ENCODE measurements around the gene PRKAG2. TPM values are rescaled to one million over a fixed set of nuclear protein-coding genes. Genes with fewer than 3 reads are reported as not detected.
A peak's percentile ranks its signal among the peaks of the same experiment; 100 is the strongest.
"Not testable (repeated sequence)": the region's sequence is repeated elsewhere in the genome, so short reads cannot be mapped to it uniquely, and the experiment has no call there.

The PRKAG2 gene
- total and polyA plus RNA-seq, 10 donors = 15.8 to 50.9 (median 32.8) TPM

GRCh38 chr7:151585744-151586393 is 291.0 kb downstream of the PRKAG2 start:
- peaks cover 0 to 3% (median 0%) of the 10 kb centered on the region in 8 donors for H3K9me3 ChIP-seq
- no peak overlapping the region for H3K4me3 ChIP-seq
- H3K27ac ChIP-seq = peak overlapping the region in 1 of 8 donors; percentile 4
- no peak for DNase-seq
- H3K27me3 ChIP-seq (replicated peaks in 1 of 7) = no peaks in the 10 kb centered on the region
- peaks cover 0 to 38% (median 2%) of the 10 kb centered on the region in 6 donors for H3K36me3 ChIP-seq
- H3K4me1 ChIP-seq = peaks cover 0 to 29% (median 9%) of the 10 kb centered on the region in 6 donors
- 78 to 92% (median 89%) methylated on average over 17 to 18 of the region's 18 CpGs for WGBS, 5 donors
- intact Hi-C loops (cut with DNase I; ENCODE audit: low total_unique reads) = no loop called here
- peak in 1 of 3 donors; percentile 23 for TF ChIP-seq POLR2AphosphoS5 (IDR thresholded peaks at IDR 0.05)
- TF ChIP-seq CTCF (IDR thresholded peaks at IDR 0.05 in 8 of 11, conservative IDR thresholded peaks at IDR 0.05 in 3 of 11) = no peak
- no peak for TF ChIP-seq POLR2A (IDR thresholded peaks at IDR 0.05)

- peaks cover 0 to 26% (median 17%) of the 10 kb centered on the region in 8 donors for H3K9me3 ChIP-seq
- peaks cover 0 to 39% (median 2%) of the 10 kb centered on the region in 6 donors for H3K36me3 ChIP-seq
- no peaks in the 10 kb centered on the region for H3K27me3 ChIP-seq (replicated peaks in 1 of 7)
- 85 to 94% (median 92%) methylated on average over 8 of the region's 8 CpGs for WGBS, 5 donors
- no peak for DNase-seq
- intact Hi-C loops (cut with DNase I; ENCODE audit: low total_unique reads) = no loop called here
- H3K27ac ChIP-seq = no peak overlapping the region
- H3K4me3 ChIP-seq = no peak overlapping the region
- no peak for TF ChIP-seq POLR2A (IDR thresholded peaks at IDR 0.05)
- H3K4me1 ChIP-seq = peaks cover 0 to 13% (median 3%) of the 10 kb centered on the region in 6 donors
Observed at GRCh38 chr7:151581741-151582140, 295.2 kb downstream of the PRKAG2 start.

GRCh38 chr7:151579644-151580043 is 297.3 kb downstream of the PRKAG2 start:
- no peaks in the 10 kb centered on the region for H3K4me1 ChIP-seq
- TF ChIP-seq POLR2A (IDR thresholded peaks at IDR 0.05) = no peak
- TF ChIP-seq POLR2AphosphoS5 (IDR thresholded peaks at IDR 0.05) = no peak
- no peak for TF ChIP-seq CTCF (IDR thresholded peaks at IDR 0.05 in 8 of 11, conservative IDR thresholded peaks at IDR 0.05 in 3 of 11)
- no peak for DNase-seq
- intact Hi-C loops (cut with DNase I; ENCODE audit: low total_unique reads) = no loop called here
- H3K27ac ChIP-seq = no peak overlapping the region
- peaks cover 0 to 44% (median 2%) of the 10 kb centered on the region in 6 donors for H3K36me3 ChIP-seq
- 94 to 98% (median 96%) methylated on average over 2 of the region's 2 CpGs for WGBS, 5 donors
- peaks cover 0 to 26% (median 17%) of the 10 kb centered on the region in 8 donors for H3K9me3 ChIP-seq
- H3K4me3 ChIP-seq = no peak overlapping the region
- H3K27me3 ChIP-seq (replicated peaks in 1 of 7) = no peaks in the 10 kb centered on the region

- H3K4me3 ChIP-seq = no peak overlapping the region
- peaks cover 0 to 57% (median 4%) of the 10 kb centered on the region in 6 donors for H3K36me3 ChIP-seq
- H3K4me1 ChIP-seq = no peaks in the 10 kb centered on the region
- TF ChIP-seq POLR2A (IDR thresholded peaks at IDR 0.05) (no peak), CTCF (IDR thresholded peaks at IDR 0.05 in 8 of 11, conservative IDR thresholded peaks at IDR 0.05 in 3 of 11) (no peak), POLR2AphosphoS5 (IDR thresholded peaks at IDR 0.05) (no peak)
- H3K27ac ChIP-seq = no peak overlapping the region
- WGBS, 5 donors = 93 to 97% (median 95%) methylated on average over 7 of the region's 7 CpGs
- DNase-seq = no peak
- H3K9me3 ChIP-seq = peaks cover 0 to 18% (median 16%) of the 10 kb centered on the region in 8 donors
- intact Hi-C loops (cut with DNase I; ENCODE audit: low total_unique reads) = no loop called here
- H3K27me3 ChIP-seq (replicated peaks in 1 of 7) = no peaks in the 10 kb centered on the region
Observed at GRCh38 chr7:151575410-151575809, 301.5 kb downstream of the PRKAG2 start.

GRCh38 chr7:151573046-151573445 is 303.9 kb downstream of the PRKAG2 start:
- 92 to 94% (median 94%) methylated on average over 3 of the region's 3 CpGs for WGBS, 5 donors
- H3K27me3 ChIP-seq (replicated peaks in 1 of 7); DNase-seq; H3K4me1 ChIP-seq; intact Hi-C loops (cut with DNase I; ENCODE audit: low total_unique reads); H3K4me3 ChIP-seq; H3K9me3 ChIP-seq; H3K27ac ChIP-seq: not testable (repeated sequence)
- H3K36me3 ChIP-seq = peaks cover 0 to 72% (median 7%) of the 10 kb centered on the region in 6 donors
